ENCODE data around the gene ZNF664. TPM values are rescaled to one million over a fixed set of nuclear protein-coding genes. Genes with fewer than 3 reads are reported as not detected.

ZNF664 gene
- total and polyA plus RNA-seq, 10 donors: 12.0 to 53.4 (median 41.7) TPM

DNA sequence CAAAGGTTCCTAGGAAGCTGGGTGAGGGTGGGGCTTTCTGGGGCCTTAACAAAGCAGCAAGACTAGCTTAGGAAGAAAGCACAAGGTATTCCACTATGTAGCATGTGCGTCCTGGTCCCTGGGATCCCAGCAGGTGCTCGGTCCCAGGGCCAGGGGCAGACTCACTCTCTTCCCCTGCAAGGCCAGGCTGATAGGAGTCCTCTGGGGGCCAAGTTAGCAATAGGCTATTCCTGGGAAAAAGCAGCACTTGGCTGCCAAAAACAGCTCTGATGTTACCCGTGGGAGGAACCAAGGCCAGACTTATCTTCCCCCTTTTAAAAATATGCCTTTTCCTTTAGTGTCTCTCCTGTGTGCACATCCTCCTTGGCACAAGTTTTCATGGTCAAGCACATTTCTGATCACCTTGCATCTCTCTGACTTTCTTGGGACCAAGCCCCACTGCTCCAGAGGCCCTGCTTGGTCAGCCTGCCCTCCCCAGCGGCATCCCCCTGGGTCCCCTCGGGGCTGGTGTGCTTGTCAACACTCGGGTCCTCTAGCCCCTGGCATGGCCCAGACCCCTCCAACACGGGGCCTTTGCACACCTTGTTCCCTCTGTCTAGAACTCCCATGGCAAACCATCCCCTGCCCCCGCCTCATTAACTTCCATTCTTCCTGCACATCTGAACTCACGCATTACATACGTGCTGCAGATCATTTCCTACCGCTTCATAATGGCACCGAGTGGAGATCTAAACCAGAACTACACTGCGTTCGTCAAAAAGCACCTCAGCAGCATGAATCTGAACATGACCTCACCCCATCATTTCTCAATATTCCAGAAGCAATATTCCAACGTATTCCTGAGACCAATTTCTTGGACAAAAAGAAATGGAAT, 22.3 kb upstream of the ZNF664 start:
- no peaks in the 10 kb centered on the region for H3K9me3 ChIP-seq
- H3K4me1 ChIP-seq: peaks cover 0 to 10% (median 0%) of the 10 kb centered on the region in 6 donors
- TF ChIP-seq, protein P1, sequence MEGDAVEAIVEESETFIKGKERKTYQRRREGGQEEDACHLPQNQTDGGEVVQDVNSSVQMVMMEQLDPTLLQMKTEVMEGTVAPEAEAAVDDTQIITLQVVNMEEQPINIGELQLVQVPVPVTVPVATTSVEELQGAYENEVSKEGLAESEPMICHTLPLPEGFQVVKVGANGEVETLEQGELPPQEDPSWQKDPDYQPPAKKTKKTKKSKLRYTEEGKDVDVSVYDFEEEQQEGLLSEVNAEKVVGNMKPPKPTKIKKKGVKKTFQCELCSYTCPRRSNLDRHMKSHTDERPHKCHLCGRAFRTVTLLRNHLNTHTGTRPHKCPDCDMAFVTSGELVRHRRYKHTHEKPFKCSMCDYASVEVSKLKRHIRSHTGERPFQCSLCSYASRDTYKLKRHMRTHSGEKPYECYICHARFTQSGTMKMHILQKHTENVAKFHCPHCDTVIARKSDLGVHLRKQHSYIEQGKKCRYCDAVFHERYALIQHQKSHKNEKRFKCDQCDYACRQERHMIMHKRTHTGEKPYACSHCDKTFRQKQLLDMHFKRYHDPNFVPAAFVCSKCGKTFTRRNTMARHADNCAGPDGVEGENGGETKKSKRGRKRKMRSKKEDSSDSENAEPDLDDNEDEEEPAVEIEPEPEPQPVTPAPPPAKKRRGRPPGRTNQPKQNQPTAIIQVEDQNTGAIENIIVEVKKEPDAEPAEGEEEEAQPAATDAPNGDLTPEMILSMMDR (IDR thresholded peaks at IDR 0.05 in 8 of 11, conservative IDR thresholded peaks at IDR 0.05 in 3 of 11): no peak
- no peak for TF ChIP-seq POLR2AphosphoS5 (IDR thresholded peaks at IDR 0.05)
- no peak for TF ChIP-seq POLR2A (IDR thresholded peaks at IDR 0.05)
- H3K4me3 ChIP-seq: no peak overlapping the region
- WGBS, 5 donors: 85 to 93% (median 90%) methylated on average over 13 to 15 of the region's 15 CpGs
- intact Hi-C loops (cut with DNase I; ENCODE audit: low total_unique reads): no loop called here
- H3K27ac ChIP-seq: no peak overlapping the region
- DNase-seq: no peak
- H3K36me3 ChIP-seq: peaks cover 0 to 19% (median under 1%) of the 10 kb centered on the region in 6 donors
- no peaks in the 10 kb centered on the region for H3K27me3 ChIP-seq (replicated peaks in 1 of 7)

DNA sequence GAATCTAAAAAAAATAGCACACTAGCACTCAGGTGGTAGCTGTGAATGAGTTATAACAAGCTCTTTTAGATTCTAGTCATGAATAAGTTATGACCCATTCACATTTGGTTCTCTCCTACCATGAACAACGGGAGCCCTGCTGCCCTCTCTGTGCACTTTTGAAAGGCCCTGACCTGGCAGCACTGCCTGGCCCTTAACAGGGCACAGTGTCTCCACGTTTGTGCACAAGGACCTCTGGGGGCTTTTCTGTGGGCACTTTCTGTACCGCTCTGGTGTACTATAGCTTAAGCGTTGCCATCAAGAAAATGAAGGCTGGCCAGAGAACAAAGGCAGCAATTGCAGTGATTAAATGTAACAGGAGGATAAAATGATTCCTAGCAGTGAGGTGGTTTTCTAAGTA, 21.5 kb upstream of the ZNF664 start:
- intact Hi-C loops (cut with DNase I; ENCODE audit: low total_unique reads): no loop called here
- TF ChIP-seq POLR2AphosphoS5 (IDR thresholded peaks at IDR 0.05) (no peak), POLR2A (IDR thresholded peaks at IDR 0.05) (no peak)
- TF ChIP-seq, protein P1 (IDR thresholded peaks at IDR 0.05 in 8 of 11, conservative IDR thresholded peaks at IDR 0.05 in 3 of 11): no peak
- WGBS, 5 donors: 79 to 87% (median 86%) methylated on average over 4 of the region's 4 CpGs
- Histone ChIP-seq H3K36me3 (peaks cover 0 to 18% (median 0%) of the 10 kb centered on the region in 6 donors), H3K9me3 (no peaks in the 10 kb centered on the region), H3K4me3 (no peak overlapping the region), H3K4me1 (peaks cover 0 to 10% (median 0%) of the 10 kb centered on the region in 6 donors), H3K27ac (no peak overlapping the region), H3K27me3 (replicated peaks in 1 of 7) (no peaks in the 10 kb centered on the region)
- DNase-seq: no peak

DNA sequence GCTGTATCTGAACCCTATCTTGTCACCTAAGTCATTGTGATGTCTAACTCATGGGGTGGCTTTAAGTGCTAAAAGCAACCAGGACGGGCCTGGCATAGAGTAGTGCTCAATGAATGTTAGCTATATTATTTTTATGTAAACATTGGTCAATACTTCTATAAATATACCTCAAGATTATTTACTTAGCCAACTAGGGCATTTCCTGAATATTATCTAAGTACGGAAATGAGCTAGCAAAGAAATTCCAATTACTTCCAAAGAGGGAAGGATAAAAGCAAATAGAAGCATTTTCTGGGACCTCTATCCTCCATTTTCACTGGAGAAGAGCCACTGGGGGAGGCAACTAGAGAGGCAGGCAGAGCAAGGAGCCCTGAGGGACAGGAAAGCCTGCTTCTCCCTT, 21.0 kb upstream of the ZNF664 start:
- 77 to 86% (median 77%) methylated on average over 2 of the region's 2 CpGs for WGBS, 5 donors
- intact Hi-C loops (cut with DNase I; ENCODE audit: low total_unique reads): no loop called here
- no peak overlapping the region for H3K27ac ChIP-seq

More for the DNA sequence above, 21.0 kb upstream of the ZNF664 start:
- peaks cover 0 to 18% (median 0%) of the 10 kb centered on the region in 6 donors for H3K36me3 ChIP-seq
- H3K9me3 ChIP-seq: no peaks in the 10 kb centered on the region
- no peak overlapping the region for H3K4me3 ChIP-seq
- TF ChIP-seq POLR2AphosphoS5 (IDR thresholded peaks at IDR 0.05) (no peak), POLR2A (IDR thresholded peaks at IDR 0.05) (no peak)
- TF ChIP-seq, protein P1 (IDR thresholded peaks at IDR 0.05 in 8 of 11, conservative IDR thresholded peaks at IDR 0.05 in 3 of 11): no peak
- H3K4me1 ChIP-seq: peaks cover 0 to 10% (median 0%) of the 10 kb centered on the region in 6 donors
- DNase-seq: no peak
- H3K27me3 ChIP-seq (replicated peaks in 1 of 7): no peaks in the 10 kb centered on the region

Data from spleen (tissue), 11 donors.